Loucy (cell line): Measurements from ENCODE around the gene SFSWAP.

Experiments
- EZH2phosphoT487 ChIP-seq: fragments of 200-600 bp; IDR thresholded peaks from 2 replicates; pipeline ENCODE4 v1.6.1; 2018; ENCODE audit warnings: antibody characterized with exemption, mild to moderate bottlenecking, moderate library complexity, borderline replicate concordance
- TF ChIP-seq, protein P1 (sequence below): fragments of 200-600 bp; sonication (generic); conservative IDR thresholded peaks from 2 replicates; pipeline ENCODE4 v1.5.1; 2014; ENCODE audit warnings: mild to moderate bottlenecking, antibody characterized with exemption, low read length

DNA sequence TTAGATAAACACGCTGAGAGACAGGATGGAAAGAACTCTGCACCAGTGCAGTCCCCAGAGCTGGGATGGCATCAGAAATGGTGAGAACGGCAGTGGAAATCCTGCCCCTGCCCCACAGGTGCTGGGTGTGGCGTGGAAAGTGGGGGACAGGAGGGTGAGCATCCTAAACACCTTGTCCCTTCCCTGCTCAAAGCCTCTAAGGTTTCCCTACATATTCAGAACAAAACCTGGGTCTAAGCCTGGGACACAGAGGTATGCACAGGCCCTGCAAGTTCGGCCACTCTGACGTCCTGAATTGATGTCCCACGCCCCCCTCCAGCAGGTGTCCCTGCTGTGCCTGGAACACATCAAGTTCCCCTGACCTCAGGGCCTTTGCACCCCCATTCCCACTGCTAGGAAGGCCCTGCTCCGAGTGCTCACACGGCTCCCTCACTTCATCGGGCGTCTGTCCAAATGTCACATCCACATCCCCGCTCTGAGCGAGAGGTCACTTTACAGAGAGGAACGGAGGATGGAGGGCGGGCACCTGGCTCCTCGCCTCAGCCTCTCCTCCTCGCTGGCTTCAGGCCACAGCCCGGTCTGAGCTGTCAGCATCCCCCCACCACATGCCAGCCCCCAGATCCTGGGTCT, 38.5 kb upstream of the SFSWAP start:
- TF ChIP-seq, protein P1, sequence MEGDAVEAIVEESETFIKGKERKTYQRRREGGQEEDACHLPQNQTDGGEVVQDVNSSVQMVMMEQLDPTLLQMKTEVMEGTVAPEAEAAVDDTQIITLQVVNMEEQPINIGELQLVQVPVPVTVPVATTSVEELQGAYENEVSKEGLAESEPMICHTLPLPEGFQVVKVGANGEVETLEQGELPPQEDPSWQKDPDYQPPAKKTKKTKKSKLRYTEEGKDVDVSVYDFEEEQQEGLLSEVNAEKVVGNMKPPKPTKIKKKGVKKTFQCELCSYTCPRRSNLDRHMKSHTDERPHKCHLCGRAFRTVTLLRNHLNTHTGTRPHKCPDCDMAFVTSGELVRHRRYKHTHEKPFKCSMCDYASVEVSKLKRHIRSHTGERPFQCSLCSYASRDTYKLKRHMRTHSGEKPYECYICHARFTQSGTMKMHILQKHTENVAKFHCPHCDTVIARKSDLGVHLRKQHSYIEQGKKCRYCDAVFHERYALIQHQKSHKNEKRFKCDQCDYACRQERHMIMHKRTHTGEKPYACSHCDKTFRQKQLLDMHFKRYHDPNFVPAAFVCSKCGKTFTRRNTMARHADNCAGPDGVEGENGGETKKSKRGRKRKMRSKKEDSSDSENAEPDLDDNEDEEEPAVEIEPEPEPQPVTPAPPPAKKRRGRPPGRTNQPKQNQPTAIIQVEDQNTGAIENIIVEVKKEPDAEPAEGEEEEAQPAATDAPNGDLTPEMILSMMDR, result no peak
- TF ChIP-seq EZH2phosphoT487, result no peak
